Measurements from ENCODE around the gene DYRK3. TPM values are rescaled to one million over a fixed set of nuclear protein-coding genes. Genes with fewer than 3 reads are reported as not detected.

The DYRK3 gene
- total RNA-seq, 1 donor from 2014 or later: 6.4 TPM

GRCh38 chr1:206590025-206590758 is 45.1 kb upstream of the DYRK3 start:
- H3K4me1 ChIP-seq: peaks cover 18% of the 10 kb centered on the region
- H3K36me3 ChIP-seq: peaks cover 93% of the 10 kb centered on the region
- H3K9me3 ChIP-seq: no peaks in the 10 kb centered on the region
- peak; percentile 16 for TF ChIP-seq CTCF (IDR thresholded peaks at IDR 0.05)
- peak; percentile 16 to 36 for ATAC-seq
- intact Hi-C loops (cut with DNase I): no loop called here
- H3K4me3 ChIP-seq: no peak overlapping the region
- no peak for DNase-seq
- H3K27ac ChIP-seq: no peak overlapping the region
- no peaks in the 10 kb centered on the region for H3K27me3 ChIP-seq (ENCODE audit: low read depth)

DNA sequence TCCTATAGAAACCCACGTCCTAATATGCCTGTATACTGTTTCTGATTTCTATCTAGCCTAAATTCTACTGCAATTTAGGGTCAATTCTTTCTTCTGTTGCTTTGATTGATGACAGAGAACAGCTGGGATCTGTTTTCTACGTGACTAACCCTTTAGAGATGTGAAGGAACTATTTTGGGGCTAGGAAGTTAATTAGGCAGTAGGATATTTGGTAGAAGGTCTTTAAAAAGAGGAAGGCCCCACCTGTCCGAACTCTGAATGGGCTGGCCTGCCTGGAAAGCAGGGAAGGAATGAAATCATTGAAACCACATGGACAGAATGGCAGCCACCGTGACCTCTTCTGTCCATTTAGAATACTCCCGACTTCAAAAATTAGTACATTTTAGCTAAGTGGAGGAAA is 44.1 kb upstream of the DYRK3 start:
- intact Hi-C loops (cut with DNase I): no loop called here
- ATAC-seq (no peak), DNase-seq (no peak)
- H3K27me3 ChIP-seq (ENCODE audit: low read depth): no peaks in the 10 kb centered on the region
- H3K9me3 ChIP-seq: no peaks in the 10 kb centered on the region
- no peak overlapping the region for H3K4me3 ChIP-seq
- no peak overlapping the region for H3K27ac ChIP-seq
- TF ChIP-seq CTCF (IDR thresholded peaks at IDR 0.05): no peak
- H3K4me1 ChIP-seq: peaks cover 16% of the 10 kb centered on the region
- peaks cover 93% of the 10 kb centered on the region for H3K36me3 ChIP-seq

DNA sequence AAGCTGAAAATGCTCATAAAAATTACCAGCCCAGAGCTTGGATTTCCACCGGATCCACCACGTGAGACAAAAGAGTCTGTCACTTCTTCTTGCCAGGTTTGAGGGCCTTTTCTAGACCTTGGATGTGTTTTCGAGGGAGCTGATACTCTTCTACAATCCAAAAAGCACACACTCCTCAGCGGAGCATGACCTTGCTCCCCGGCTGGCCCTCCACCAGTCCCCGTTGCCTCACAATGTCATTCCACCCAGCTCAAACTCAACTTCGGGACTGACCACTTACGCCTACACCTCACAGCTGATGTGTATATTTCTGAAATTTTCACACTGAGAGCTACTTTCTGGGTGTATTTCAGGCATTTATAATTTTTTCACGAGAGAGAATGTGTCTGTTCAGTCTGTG is 43.6 kb upstream of the DYRK3 start:
- intact Hi-C loops (cut with DNase I): no loop called here
- H3K9me3 ChIP-seq: no peaks in the 10 kb centered on the region
- DNase-seq: no peak
- ATAC-seq: no peak
- no peak overlapping the region for H3K4me3 ChIP-seq
- no peak overlapping the region for H3K27ac ChIP-seq
- no peaks in the 10 kb centered on the region for H3K27me3 ChIP-seq (ENCODE audit: low read depth)
- no peak for TF ChIP-seq CTCF (IDR thresholded peaks at IDR 0.05)
- H3K36me3 ChIP-seq: peaks cover 93% of the 10 kb centered on the region
- H3K4me1 ChIP-seq: peaks cover 16% of the 10 kb centered on the region

DNA sequence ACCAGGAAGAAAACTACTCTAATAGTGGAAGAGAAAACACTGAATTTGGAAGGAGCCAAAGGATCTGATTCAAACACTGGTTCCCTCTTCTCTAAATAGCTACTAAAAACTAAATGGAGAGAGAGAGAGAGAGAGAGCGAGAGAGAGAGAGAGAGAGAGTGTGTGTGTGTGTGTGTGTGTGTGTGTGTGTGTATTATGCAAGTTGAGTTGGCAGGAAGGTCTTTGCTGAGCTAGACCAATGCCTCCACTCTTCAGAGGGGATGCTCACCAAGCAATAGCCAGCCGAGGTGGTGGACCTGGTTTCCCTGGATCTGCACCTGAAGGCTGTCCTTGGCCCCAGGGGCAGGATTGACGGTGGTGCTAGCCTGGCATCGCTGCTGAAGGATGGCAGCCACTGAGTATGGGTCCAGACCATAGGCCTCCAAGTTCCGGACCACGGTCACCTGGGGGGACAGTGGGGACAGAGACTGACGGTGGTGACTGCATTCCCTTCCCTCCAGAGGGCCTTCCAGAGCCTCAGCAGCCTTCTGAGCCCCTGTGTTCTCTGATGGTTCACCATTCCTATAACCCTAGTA is 41.9 kb upstream of the DYRK3 start:
- Histone ChIP-seq H3K27me3 (ENCODE audit: low read depth) (no peaks in the 10 kb centered on the region), H3K36me3 (peaks cover 93% of the 10 kb centered on the region), H3K27ac (no peak overlapping the region), H3K4me3 (no peak overlapping the region), H3K9me3 (no peaks in the 10 kb centered on the region), H3K4me1 (peaks cover 12% of the 10 kb centered on the region)
- no peak for TF ChIP-seq CTCF (IDR thresholded peaks at IDR 0.05)
- DNase-seq: no peak
- intact Hi-C loops (cut with DNase I): no loop called here
- ATAC-seq: no peak

DNA sequence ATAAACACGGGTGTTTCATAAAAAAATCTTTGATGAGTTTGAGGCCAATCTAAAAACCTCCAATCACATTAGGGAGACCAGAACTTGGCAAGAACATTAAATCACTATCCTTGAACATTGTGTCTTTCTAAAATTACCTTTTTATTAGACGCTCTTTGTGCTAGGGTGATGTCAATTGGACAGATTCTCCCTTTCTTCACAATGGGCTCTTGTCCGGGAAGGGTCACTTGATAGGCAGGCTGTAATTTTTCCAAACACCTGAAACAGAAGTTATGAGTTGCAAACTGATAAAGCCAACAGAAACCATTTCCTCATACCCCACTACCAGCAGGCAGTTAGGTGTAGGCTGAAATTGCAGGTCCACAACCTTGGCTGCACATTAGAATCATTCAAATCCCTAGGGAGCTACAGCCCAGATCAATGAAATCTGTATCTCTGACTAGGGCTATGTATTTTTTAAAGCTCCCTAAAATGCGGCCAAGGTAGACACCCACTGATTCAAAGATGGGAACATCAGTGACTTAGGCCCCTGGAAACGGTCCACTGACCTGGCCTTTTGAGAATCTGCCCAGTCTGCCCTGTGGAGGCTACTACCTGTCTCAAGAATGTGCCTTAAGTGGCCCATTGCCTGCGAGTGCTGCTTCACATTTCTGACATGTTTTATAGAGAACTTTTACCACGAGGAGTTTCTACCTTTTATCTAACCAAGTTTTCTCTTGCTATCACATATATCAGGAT is 39.6 kb upstream of the DYRK3 start:
- Histone ChIP-seq H3K27me3 (ENCODE audit: low read depth) (no peaks in the 10 kb centered on the region), H3K36me3 (peaks cover 99% of the 10 kb centered on the region), H3K9me3 (no peaks in the 10 kb centered on the region), H3K4me3 (no peak overlapping the region), H3K4me1 (peaks cover 4% of the 10 kb centered on the region), H3K27ac (no peak overlapping the region)
- TF ChIP-seq CTCF (IDR thresholded peaks at IDR 0.05): no peak
- DNase-seq: no peak
- intact Hi-C loops (cut with DNase I): no loop called here
- peak in 1 of 2 donors; percentile 57 for ATAC-seq
